Vagina (tissue), 2 donors: Measurements from ENCODE around the gene SLC25A47. TPM values are rescaled to one million over a fixed set of nuclear protein-coding genes. Genes with fewer than 3 reads are reported as not detected.

Experiments
- DNase-seq, 2 donors: peaks; one replicate each; pipeline ENCODE4 v3.0.0-alpha.2; 2017; ENCODE audit errors: extremely low spot score in 2 of 2
- H3K27ac ChIP-seq: fragments of 200-600 bp; sonication (generic); one replicate; pipeline ENCODE4 v1.5.1; 2019
- H3K27me3 ChIP-seq: fragments of 200-600 bp; sonication (generic); one replicate; pipeline ENCODE4 v1.5.1; 2019
- H3K36me3 ChIP-seq, 2 donors: fragments of 200-600 bp; sonication (generic); one replicate each; pipeline ENCODE4 v1.5.1; 2017 to 2019
- H3K4me1 ChIP-seq: fragments of 200-600 bp; sonication (generic); one replicate; pipeline ENCODE4 v1.5.1; 2019
- H3K4me3 ChIP-seq, 2 donors: fragments of 200-600 bp; sonication (generic); 1 replicate in 1 of 2; 2 replicates in 1 of 2; pipeline ENCODE4 v1.5.1; 2016 to 2019
- H3K9me3 ChIP-seq: fragments of 200-600 bp; sonication (generic); one replicate; pipeline ENCODE4 v1.5.1; 2019
- POLR2A ChIP-seq, 2 donors: fragments of 450-650 bp; IDR thresholded peaks; one replicate each; pipeline ENCODE4 v1.6.1; 2017; ENCODE audit warnings: antibody characterized with exemption in 2 of 2, mild to moderate bottlenecking in 2 of 2, moderate library complexity in 2 of 2
- POLR2AphosphoS5 ChIP-seq, 2 donors: sonication (generic); formaldehyde crosslinking; IDR thresholded peaks; one replicate each; pipeline ENCODE4 v1.9.0; 2017; ENCODE audit warnings: antibody characterized with exemption in 2 of 2, mild to moderate bottlenecking in 2 of 2, low read depth in 1 of 2; ENCODE audit not compliant: insufficient read depth in 1 of 2
- intact Hi-C: fragments of 100-400 bp; cut with DNase I; formaldehyde crosslinking; loops from one replicate; pipeline ENCODE4 v1.15.1; 2023
- total RNA-seq: library from RNA; depleted of rRNA; stranded (reverse); fragments of >200 nt; gene quantifications from one replicate; pipeline ENCODE4 v1.2.3, GENCODE V29; 2016
- TF ChIP-seq, protein P1 (sequence below), 3 experiments: fragments of 450-650 bp in 2 of 3; fragments of 200-600 bp in 1 of 3; sonication (generic) in 1 of 3; IDR thresholded peaks; one replicate each; pipeline ENCODE4 v1.5.1; 2017 to 2019; ENCODE audit warnings: antibody characterized with exemption in 3 of 3, mild to moderate bottlenecking in 2 of 3, moderate library complexity in 2 of 3

Gene SLC25A47
- total RNA-seq, 1 donor from 2014 or later, result not detected

- Histone ChIP-seq H3K27ac (no peak overlapping the region), H3K4me3 (no peak overlapping the region), H3K9me3 (no peaks in the 10 kb centered on the region), H3K36me3 (peaks cover 0 to 8% of the 10 kb centered on the region in 2 donors), H3K4me1 (peaks cover 6% of the 10 kb centered on the region), H3K27me3 (no peaks in the 10 kb centered on the region)
- no peak for TF ChIP-seq POLR2A (IDR thresholded peaks at IDR 0.05)
- intact Hi-C loops, result no loop called here
- DNase-seq, result no peak
Measured at GRCh38 chr14:100291305-100292075, 31.6 kb upstream of the SLC25A47 start.

DNA sequence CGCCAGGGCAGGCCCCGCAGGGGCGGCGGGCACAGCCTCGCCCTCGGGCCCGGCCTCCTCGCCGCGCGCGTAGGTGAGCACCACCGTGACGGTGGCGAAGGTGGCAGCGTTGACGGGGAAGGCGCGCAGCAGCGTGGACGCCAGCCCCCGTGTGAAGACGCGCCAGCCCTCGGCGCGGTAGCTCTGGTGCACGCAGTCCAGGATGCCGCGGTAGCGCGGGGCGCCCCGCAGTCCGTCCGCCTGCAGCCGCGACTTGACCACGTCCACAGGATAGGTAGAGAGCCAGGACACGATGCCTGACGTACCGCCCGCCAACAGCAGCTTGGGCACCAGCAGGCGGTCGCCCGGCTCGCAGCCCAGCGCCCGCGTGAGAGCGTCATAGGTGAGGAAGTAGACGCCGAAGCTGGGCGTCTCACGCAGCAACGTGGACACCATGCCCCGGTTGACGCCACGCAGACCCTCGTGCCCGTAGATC lies 30.8 kb upstream of the SLC25A47 start:
- TF ChIP-seq, protein P1, sequence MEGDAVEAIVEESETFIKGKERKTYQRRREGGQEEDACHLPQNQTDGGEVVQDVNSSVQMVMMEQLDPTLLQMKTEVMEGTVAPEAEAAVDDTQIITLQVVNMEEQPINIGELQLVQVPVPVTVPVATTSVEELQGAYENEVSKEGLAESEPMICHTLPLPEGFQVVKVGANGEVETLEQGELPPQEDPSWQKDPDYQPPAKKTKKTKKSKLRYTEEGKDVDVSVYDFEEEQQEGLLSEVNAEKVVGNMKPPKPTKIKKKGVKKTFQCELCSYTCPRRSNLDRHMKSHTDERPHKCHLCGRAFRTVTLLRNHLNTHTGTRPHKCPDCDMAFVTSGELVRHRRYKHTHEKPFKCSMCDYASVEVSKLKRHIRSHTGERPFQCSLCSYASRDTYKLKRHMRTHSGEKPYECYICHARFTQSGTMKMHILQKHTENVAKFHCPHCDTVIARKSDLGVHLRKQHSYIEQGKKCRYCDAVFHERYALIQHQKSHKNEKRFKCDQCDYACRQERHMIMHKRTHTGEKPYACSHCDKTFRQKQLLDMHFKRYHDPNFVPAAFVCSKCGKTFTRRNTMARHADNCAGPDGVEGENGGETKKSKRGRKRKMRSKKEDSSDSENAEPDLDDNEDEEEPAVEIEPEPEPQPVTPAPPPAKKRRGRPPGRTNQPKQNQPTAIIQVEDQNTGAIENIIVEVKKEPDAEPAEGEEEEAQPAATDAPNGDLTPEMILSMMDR (IDR thresholded peaks at IDR 0.05), result no peak
- TF ChIP-seq POLR2A (IDR thresholded peaks at IDR 0.05) (no peak), POLR2AphosphoS5 (IDR thresholded peaks at IDR 0.05; ENCODE audit: insufficient read depth in 1 of 2, low read depth in 1 of 2) (no peak)
- no peak for DNase-seq
- H3K9me3 ChIP-seq, result no peaks in the 10 kb centered on the region
- no peak overlapping the region for H3K27ac ChIP-seq
- no peak overlapping the region for H3K4me3 ChIP-seq
- H3K36me3 ChIP-seq, result peaks cover 0 to 8% of the 10 kb centered on the region in 2 donors
- peaks cover 12% of the 10 kb centered on the region for H3K4me1 ChIP-seq
- intact Hi-C loops, result no loop called here
- H3K27me3 ChIP-seq, result no peaks in the 10 kb centered on the region

GRCh38 chr14:100292776-100293461 lies 30.2 kb upstream of the SLC25A47 start:
- no peaks in the 10 kb centered on the region for H3K27me3 ChIP-seq
- H3K4me3 ChIP-seq, result no peak overlapping the region
- peaks cover 0 to 8% of the 10 kb centered on the region in 2 donors for H3K36me3 ChIP-seq
- no peak overlapping the region for H3K27ac ChIP-seq
- TF ChIP-seq, protein P1 (IDR thresholded peaks at IDR 0.05), result no peak
- TF ChIP-seq POLR2AphosphoS5 (IDR thresholded peaks at IDR 0.05; ENCODE audit: insufficient read depth in 1 of 2, low read depth in 1 of 2), result no peak
- TF ChIP-seq POLR2A (IDR thresholded peaks at IDR 0.05), result no peak
- H3K9me3 ChIP-seq, result no peaks in the 10 kb centered on the region
- intact Hi-C loops, result no loop called here
- DNase-seq, result no peak
- H3K4me1 ChIP-seq, result peaks cover 18% of the 10 kb centered on the region

GRCh38 chr14:100293497-100294212 lies 29.5 kb upstream of the SLC25A47 start:
- Histone ChIP-seq H3K4me3 (no peak overlapping the region), H3K36me3 (peaks cover 0 to 8% of the 10 kb centered on the region in 2 donors), H3K4me1 (peaks cover 25% of the 10 kb centered on the region), H3K27me3 (no peaks in the 10 kb centered on the region), H3K9me3 (no peaks in the 10 kb centered on the region), H3K27ac (no peak overlapping the region)
- TF ChIP-seq, protein P1 (IDR thresholded peaks at IDR 0.05), result no peak
- TF ChIP-seq POLR2AphosphoS5 (IDR thresholded peaks at IDR 0.05; ENCODE audit: insufficient read depth in 1 of 2, low read depth in 1 of 2) (no peak), POLR2A (IDR thresholded peaks at IDR 0.05) (no peak)
- DNase-seq, result no peak
- intact Hi-C loops, result no loop called here

DNA sequence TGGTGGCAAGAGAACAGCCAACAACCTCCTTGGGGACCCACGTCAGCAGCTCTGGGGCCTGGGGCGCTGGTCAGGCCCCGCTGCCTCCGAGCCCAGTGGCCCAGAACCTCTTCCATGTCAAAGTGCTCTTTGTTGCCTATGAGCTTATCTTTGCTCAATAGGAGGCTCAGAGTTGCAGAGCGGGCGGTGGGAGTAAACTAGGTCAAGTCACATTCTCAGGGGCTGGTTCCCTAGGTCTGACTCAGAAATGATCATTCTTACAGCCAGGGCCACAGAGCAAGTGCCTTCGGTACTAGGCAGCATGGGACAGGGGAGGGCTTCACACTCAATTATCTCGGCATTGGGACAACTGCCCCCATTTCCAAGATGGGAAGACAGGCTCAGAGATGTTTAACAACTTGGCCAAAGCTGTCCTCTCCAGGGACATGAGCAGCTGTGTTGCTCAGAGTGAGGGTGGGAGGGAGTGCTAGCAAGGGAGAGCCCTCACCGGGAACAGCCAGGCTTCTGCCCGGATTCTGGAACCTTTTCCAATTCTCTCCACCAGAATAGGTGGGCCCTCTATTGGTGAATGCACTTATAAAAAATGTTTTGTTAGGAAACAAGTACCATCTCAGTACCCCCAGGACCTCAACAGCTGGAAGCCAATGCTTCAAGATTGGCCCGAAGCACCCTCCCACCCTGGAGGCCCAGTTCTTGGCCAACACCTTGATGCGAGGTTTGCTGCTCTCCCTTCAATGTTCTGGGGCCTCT lies 28.8 kb upstream of the SLC25A47 start:
- Histone ChIP-seq H3K4me1 (peaks cover 26% of the 10 kb centered on the region), H3K4me3 (no peak overlapping the region), H3K9me3 (no peaks in the 10 kb centered on the region), H3K36me3 (peaks cover 0 to 8% of the 10 kb centered on the region in 2 donors), H3K27ac (no peak overlapping the region), H3K27me3 (no peaks in the 10 kb centered on the region)
- TF ChIP-seq POLR2A (IDR thresholded peaks at IDR 0.05), result no peak
- TF ChIP-seq, protein P1 (IDR thresholded peaks at IDR 0.05), result no peak
- no peak for TF ChIP-seq POLR2AphosphoS5 (IDR thresholded peaks at IDR 0.05; ENCODE audit: insufficient read depth in 1 of 2, low read depth in 1 of 2)
- intact Hi-C loops, result no loop called here
- no peak for DNase-seq
